HG02763 (cell line): ENCODE results near the gene WFDC12.
"Not testable (repeated sequence)": the region's sequence is repeated elsewhere in the genome, so short reads cannot be mapped to it uniquely, and the experiment has no call there.

ENCODE experiments used
- ATAC-seq: cut with Tn5 transposase; IDR thresholded peaks from one replicate; pipeline ENCODE4 v1.9.1; 2021; ENCODE audit warnings: mild to moderate bottlenecking, moderate library complexity; ENCODE audit not compliant: unreplicated experiment

The WFDC12 gene

DNA sequence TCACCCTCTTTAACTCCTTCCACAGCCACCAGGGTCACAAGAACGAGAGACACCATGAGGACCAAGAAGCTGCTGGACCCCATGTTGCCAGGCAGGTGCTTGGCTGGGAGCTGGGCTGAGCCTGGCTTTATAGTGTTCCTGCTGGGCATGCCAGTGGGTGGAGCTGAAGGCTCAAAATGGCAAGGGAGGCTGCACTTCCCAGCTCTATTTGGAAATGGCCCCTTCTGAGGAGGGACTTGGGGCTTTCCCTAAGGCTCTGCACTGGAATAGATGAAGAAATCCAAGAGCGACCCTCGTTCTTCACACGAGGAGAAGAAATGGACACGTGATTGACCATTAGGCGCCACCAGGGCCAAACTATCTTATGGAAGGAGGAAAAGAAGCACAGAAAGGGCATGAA, at the start of gene WFDC12:
Gene WFDC12, minus strand, starts transcription at position 101 of the 400 bp plus-strand sequence. Its CDS starts 18 bp downstream, at position 83.
- no peak for ATAC-seq

- no peak for ATAC-seq
These were observed 49.3 kb upstream of the WFDC12 start for GRCh38 chr20:45173522-45173921.

- no peak for ATAC-seq
These were observed 40.6 kb upstream of the WFDC12 start for GRCh38 chr20:45164906-45165305.

GRCh38 chr20:45163083-45163803, 39.0 kb upstream of the WFDC12 start:
- ATAC-seq = no peak

DNA sequence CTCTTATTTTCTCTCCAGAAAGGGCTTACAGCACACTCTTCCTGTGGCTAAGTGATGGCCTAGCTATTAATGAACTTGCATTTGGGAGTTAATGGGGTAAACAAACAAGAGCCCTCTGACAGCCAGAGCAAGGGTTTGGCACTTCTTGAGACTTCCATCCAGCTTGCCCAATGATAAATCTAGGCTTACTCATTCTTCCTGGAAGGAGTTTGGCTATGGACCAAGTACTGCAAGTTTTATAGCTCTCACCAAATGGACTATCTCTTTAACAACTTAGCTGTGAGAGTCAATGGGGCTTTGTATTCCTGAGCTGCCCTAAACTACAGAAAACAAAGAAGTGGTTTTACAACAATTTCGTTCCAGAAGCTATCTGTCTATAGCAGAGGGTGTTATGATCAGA, 33.7 kb upstream of the WFDC12 start:
- no peak for ATAC-seq

DNA sequence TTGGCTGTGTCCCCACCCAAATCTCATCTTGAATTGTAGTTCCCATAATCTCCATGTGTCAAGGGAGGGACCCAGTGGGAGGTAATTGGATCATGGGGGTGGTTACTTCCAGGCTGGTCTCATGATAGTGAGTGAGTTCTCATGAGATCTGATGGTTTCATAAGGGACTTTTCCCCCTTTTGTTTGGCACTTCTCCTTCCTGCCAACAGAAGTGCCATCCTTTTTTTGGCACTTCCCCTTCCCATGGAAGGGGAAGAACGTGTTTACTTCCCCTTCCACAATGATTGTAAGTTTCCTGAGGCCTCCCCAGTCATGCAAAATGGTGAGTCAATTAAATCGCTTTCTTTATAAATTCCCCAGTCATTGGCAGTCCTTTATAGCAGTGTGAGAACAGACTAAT, 32.4 kb upstream of the WFDC12 start:
- ATAC-seq = no peak

GRCh38 chr20:45154794-45155193, 30.5 kb upstream of the WFDC12 start:
- ATAC-seq = not testable (repeated sequence)

DNA sequence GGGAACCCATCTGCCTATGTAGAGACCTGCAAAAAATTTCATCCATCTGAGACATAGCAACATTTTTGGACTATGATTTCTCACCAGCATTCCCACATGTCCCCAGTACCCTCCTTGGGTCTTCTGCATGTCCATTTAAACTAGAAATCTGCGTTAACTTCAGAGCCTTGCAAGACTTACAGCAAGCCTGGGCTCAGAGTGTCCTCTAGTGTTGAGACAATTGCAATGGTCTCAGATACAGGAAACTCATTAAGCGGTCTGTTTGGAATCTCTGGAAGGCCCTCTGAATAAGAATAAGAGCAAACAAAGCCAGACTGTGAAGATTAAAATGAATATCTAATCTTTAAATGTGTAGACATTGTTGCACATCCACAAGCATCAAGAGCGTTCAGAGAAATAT, 29.9 kb upstream of the WFDC12 start:
- no peak for ATAC-seq

- ATAC-seq = no peak
These were observed 29.5 kb upstream of the WFDC12 start for GRCh38 chr20:45153752-45154151.

- no peak for ATAC-seq
These were observed 28.9 kb upstream of the WFDC12 start for GRCh38 chr20:45153147-45153546.

- no peak for ATAC-seq
These were observed 28.1 kb upstream of the WFDC12 start for GRCh38 chr20:45152405-45152804.

GRCh38 chr20:45149062-45149461, 24.8 kb upstream of the WFDC12 start:
- no peak for ATAC-seq

- ATAC-seq = no peak
These were observed 16.6 kb upstream of the WFDC12 start for GRCh38 chr20:45140836-45141235.

DNA sequence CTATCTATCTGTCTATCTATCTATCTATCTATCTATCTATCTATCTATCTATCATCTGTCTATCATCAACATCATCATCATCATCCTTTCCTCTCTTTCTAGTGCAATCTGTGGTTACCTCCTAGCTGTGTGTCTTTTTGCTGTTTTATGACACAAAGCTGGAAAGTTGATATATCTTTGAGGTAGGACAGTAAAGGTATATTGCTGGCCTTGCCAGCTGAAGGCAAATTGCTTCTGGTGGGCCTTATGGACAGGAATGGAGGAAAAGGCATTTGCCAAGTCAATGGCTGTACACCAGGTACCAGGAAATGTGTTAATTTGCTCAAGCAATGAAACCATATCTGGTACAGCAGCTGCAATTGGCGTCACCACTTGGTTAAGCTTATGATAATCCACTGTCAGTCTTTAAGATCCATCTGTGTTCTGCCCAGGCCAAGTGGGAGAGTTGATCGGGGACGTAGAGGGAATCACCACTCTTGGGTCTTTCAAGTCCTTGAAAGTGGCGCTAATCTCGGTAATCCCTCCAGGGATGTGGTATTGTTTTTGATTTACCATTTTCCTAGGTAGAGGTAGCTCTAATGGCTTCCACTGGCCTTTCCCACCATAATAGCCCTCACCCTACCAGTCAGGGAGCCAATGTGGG, 15.6 kb upstream of the WFDC12 start:
- not testable (repeated sequence) for ATAC-seq

DNA sequence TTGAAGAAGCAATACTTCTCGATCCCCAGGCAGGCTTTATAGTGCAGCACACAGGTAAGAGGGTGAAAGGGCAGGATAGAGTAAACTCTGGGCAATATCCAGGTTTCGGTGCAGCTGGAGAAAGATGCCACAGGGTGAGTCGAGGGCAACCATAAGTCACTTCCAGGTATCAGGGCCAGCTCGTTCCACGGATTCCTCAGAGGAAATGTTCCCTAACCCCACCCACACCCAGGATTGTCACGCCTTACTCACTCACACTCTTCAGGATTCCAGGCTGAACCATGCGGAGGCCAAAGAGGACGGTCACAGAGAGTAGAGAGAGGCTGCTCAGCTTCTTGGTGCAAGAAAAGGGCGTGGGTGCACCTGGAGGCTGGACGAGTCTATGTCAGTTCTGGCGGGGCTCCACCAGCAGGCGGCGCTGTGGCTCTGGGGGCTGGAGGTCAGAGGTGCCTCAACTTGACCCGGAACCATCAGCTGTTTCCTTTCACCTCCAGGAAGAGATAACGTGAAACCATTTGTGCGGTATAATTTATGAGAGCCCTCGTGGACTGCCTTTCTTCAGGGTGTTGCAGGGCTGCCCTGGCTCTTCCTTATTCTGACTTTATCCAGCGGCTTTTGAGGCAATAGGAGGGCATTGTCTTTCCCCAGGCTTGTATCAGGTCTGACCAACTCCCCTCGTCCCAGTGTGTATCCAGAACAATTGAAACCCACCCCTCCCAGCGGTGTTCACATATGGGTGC, 14.5 kb upstream of the WFDC12 start:
- ATAC-seq = no peak

DNA sequence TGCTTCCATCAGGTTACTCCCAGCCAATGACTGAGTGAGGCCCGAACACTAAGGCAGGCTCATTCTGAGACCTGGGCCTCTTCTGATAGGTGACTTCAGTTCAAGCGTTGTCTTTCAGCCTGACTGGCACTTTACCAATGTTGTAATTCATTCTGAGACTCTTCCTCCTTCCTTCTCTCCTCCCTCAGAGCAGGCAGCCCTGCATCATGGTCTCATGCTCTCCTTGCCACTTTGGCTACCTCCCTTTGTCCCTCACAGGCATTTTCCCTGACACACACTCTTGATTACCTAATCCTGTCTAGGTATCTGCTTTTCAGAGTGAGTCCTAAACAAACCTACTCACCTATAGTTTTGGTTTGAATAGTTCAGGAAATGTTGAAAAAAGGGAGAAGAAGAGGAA, 12.6 kb upstream of the WFDC12 start:
- no peak for ATAC-seq

GRCh38 chr20:45128099-45128498, 3.8 kb upstream of the WFDC12 start:
- ATAC-seq = no peak

DNA sequence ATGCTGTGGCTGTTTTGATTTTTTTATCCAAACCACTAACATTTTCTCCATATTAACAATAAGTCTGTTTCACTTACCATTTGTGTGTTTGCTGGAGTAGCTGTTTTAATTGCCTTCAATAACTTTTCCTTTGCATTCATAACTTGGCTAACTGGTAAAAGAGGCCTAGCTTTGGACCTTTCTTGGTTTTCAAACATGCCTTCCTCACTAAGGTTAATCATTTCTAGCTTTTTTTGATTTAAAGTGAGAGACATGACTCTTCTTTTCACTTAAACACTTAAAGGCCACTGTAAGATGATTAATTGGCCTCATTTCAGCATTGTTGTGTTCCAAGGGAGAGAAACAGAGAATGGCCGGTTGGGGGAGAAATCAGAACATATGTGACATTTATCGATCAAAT, 2.9 kb downstream of the WFDC12 start:
- no peak for ATAC-seq

- no peak for ATAC-seq
These were observed 4.6 kb downstream of the WFDC12 start for GRCh38 chr20:45119556-45120266.

DNA sequence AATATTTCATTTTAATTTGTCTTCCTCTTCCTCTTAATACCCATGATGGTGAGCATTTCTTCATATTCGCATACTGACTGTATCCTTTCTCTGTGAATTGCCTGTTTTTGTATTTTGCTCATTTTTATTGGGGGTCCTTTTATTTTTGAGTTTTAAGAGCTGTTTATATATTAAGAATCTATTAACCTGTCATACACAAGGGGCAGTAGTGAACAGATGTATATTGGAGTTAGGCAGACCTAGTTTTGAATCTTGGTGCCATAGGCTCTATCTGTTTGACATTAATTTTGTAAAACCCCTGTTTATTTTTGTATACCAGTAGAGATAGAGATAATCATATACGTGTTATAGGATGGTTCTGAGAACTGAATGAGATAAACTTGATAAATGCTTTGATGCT, 6.2 kb downstream of the WFDC12 start:
- no peak for ATAC-seq

- no peak for ATAC-seq
These were observed 6.7 kb downstream of the WFDC12 start for GRCh38 chr20:45117581-45117980.
